NCI-H1417 (cell line): ENCODE results near the gene GUK1.
A peak's percentile ranks its signal among the peaks of the same experiment; 100 is the strongest.

Experiments used
- DNase-seq, 3 experiments: peaks; one replicate each; lab custom pipeline; 2025; lab: John Stamatoyannopoulos, UW

Gene GUK1

GRCh38 chr1:228139931-228140723 is at the start of gene GUK1:
GUK1 (plus strand) TSS chr1:228140279; CDS start chr1:228140303, 24 bp downstream.
- DNase-seq = peak; percentile 96 to 99 (median 99)

GRCh38 chr1:228090613-228091081 is 49.4 kb upstream of the GUK1 start:
- DNase-seq = no peak

DNA sequence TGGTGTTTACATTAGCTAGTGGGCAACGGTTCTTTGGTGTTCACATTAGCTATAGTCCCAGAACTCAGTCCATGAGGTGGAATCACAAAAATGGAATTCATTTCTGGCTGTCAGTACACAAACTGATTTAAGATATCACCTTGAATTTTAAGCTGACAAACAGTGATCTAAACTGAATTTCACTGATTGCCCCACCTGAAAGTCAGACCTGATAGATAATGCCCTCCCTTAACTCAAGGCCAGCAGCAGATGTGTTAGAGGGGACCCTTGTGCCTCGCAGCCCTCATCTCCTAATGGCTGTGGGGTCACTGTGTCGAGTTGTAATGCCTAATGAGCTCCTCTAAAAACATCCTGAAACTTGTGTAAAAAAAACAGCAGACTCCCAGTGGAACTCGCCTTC is 49.0 kb upstream of the GUK1 start:
- no peak for DNase-seq

- no peak for DNase-seq
Measured at GRCh38 chr1:228092342-228093049, 47.6 kb upstream of the GUK1 start.

DNA sequence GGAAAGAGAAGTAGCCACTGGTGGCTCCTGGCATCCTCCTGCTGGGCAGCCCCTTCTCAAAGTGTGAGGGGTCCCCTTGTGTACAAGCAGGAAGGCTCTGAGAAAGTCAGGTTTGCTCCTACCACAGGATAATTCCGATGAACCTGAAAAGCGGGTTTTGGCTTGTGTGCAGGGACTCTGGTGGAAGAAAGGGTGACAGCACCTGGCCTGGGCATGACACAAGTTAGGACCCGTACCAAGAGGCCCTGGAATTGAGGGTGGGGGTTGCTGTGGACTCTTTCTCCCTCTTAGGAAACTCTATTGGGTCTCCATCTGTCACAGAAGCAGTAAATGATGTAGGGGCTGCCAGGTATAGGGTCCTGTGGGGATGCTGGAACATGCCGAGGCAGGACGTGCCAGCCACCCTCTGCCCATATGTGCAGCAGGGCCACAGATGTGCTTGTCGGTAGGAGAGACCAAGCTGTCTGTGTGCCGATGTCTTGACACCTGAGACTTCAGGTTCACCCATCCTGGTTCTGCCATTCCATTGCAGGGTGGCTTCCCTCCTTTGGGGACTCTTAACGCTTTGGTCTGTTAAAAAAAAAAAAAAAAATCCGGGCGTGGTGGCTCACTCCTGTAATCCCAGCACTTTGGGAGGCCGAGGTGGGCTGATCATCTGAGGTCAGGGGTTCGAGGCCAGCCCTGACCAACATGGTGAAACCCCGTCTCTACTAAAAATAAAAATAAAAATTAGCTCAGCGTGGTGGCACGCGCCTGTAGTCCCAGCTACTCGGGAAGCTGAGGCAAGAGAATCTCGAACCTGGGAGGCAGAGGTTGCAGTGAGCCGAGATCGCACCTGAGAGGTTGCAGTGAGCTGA is 46.8 kb upstream of the GUK1 start:
- DNase-seq = no peak

DNA sequence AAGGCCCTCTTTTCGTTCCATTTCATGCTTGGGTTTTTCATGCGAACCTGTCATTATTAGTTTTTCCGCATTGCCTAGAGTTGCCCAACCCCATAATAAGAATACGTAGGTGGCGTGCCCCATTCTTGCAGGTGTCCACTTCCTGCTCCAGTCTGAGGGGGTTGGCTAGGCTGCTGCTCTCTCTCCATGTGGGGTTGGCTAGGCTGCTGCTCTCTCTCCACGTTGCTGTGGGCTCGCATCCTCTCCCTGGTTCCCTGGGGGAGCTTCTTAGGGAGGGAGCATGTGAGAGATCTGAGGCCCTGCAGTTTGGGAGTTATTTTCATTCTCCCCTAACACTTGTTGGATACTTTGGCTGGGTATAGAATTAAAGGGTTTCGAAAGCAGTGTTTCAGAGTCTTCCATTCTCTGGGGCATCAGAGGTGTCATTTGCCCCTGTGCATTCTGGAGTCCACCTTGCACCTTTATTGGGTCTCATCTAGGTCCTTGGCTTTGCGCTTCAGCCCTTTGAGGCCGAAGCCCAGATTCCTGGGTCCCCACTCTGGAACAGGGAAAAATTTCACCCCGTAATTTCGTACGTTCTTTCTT is 45.6 kb upstream of the GUK1 start:
- DNase-seq = no peak

DNA sequence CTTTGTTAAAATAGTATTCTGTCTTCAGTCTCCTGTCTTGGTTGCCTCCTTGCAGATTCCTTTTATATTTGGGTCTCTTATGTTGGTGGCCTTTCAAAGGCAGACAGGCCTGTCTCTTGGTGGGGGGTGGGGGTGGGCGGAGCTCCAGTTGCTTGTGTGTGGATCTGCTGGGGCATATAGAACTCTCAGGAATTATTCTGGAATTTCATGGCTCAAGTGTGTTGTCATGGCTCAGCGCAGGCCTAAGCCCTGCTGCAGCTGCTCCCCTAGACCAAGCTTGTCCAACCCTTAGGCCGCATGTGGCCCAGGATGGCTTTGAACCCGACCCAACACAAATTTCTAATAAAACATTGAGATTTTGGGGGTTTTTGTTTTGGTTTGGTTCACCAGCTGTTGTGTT is 44.9 kb upstream of the GUK1 start:
- no peak for DNase-seq

DNA sequence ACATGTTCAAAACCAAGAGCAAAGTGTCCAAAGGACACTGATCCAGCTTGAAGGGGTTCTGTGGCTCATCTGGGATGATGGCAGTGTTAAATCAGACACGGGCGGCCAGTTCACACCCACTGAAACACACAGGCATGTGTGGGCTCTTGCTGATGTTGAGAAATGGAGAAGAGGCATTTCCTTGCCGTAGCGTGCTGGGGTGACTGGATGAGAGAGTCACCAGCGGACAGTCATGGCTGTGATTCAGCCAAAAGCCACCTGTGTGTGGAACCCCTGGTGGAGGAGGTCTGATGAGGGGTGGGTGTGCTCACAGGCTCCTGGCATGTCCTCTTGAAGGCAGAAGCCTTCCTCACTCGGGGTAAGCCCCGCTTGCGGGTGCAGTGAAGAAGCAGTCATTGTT is 44.1 kb upstream of the GUK1 start:
- no peak for DNase-seq

GRCh38 chr1:228096416-228097332 is 43.4 kb upstream of the GUK1 start:
- no peak for DNase-seq

DNA sequence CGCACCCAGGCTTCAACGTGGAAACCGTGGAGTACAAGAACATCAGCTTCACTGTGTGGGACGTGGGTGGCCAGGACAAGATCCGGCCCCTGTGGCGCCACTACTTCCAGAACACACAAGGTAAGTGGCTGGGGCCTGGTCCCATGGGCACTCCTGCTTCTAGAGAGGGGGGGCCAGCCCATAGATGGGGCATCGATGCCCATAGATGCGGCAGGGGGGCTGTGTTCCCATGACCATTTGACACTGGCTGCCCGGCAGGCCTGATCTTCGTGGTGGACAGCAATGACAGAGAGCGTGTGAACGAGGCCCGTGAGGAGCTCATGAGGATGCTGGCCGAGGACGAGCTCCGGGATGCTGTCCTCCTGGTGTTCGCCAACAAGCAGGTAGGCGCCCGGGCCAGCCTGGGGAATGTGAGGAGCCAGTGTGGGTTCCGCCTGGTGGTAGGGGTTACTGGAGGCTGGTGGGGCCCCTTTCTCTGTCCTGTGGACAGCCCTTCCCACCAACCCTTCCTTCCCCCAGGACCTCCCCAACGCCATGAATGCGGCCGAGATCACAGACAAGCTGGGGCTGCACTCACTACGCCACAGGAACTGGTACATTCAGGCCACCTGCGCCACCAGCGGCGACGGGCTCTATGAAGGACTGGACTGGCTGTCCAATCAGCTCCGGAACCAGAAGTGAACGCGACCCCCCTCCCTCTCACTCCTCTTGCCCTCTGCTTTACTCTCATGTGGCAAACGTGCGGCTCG is 42.6 kb upstream of the GUK1 start:
- no peak for DNase-seq

- no peak for DNase-seq
Measured at GRCh38 chr1:228098323-228098931, 41.7 kb upstream of the GUK1 start.

GRCh38 chr1:228099331-228099732 is 40.7 kb upstream of the GUK1 start:
- no peak for DNase-seq

GRCh38 chr1:228100822-228101613 is 39.1 kb upstream of the GUK1 start:
- no peak for DNase-seq

- peak in 1 of 3 experiments; percentile 35 for DNase-seq
Measured at GRCh38 chr1:228101614-228101993, 38.5 kb upstream of the GUK1 start.

- DNase-seq = peak in 2 of 3 experiments; percentile 61 to 65
Measured at GRCh38 chr1:228101994-228102790, 37.9 kb upstream of the GUK1 start.

DNA sequence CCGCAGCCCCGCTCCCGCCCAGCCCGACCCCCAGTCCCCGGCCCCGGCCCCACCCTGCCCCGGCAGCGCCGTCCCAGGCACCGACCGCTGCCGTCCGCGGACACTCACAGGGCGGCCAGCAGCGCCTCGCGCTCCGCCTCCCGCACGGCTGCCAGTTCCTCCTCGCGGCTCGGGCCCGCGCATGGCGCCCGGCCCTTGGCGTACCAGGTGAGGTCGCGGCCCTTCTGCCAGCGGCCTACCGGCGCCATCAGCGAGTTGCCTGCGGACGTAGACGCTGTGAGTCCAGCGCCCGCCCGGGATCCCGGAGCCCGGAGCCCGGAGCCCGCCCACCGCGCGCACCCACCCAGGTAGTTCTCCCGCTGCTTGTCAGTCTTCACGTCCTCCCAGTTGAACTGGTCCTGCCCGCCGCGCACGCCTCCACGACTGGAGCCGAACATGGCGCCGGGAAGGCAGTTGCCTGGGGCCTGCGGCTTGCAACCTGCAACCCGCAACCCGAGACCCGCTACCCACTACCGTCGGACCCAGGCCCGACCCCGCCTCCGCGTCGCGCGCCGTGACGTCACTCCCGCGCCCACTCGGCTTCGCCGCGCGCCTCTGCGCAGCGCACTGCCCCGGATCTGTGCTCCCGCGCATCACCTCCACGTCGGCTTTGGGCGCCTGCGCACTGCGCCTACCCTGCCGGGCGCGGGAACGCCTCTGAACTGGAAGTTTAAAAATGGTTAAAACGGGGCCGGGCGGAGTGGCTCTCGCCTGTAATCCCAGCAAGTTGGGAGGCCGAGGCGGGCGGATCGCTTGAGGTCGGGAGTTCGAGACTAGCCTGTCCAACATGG is 37.1 kb upstream of the GUK1 start, which contains the start of gene C1orf35:
TSS of gene C1orf35 (minus strand) at position 535 of the 830 bp plus-strand sequence. CDS start at position 437, 98 bp downstream.
- peak; percentile 85 to 96 (median 94) for DNase-seq
